ENCODE data around the gene SLC6A6.
"Not testable (repeated sequence)": the region's sequence is repeated elsewhere in the genome, so short reads cannot be mapped to it uniquely, and the experiment has no call there.

Gene SLC6A6

DNA sequence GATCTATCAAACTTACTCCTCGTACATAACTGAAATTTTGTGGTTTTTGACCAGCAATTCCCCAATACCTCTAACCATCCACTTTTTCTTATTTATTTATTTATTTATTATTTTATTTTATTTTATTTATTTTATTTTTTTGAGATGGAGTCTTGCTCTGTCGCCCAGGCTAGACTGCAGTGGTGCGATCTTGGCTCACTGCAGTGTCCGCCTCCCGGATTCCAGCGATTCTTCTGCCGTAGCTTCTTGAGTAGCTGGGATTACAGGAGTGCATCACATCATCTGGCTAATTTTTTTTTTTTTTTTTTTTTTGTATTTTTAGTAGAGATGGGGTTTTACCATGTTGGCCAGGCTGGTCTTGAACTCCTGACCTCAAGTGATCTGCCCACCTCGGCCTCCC lies 35.3 kb downstream of the SLC6A6 start:
- DNase-seq (ENCODE audit: low spot score): not testable (repeated sequence)

DNA sequence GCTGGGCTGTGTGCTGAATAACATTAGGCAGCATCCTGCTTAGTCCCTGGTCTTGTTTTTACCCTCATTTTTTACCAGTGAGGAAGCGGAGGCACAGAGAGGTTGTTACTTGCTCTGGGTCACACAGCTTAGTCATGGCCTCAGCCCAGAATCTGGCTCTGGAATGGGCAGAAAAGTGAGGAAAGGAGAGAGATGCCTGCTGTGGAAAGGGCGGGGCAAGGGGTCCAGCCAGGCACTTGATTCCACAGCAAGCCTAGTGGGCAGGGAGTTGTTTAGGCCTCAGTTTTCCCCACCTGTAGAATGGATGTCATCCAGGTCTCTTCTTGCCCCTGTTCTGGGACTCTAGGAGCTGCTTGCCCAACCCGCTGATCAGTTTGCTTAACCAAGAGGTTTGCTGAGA lies 35.9 kb downstream of the SLC6A6 start:
- no peak for DNase-seq (ENCODE audit: low spot score)

DNA sequence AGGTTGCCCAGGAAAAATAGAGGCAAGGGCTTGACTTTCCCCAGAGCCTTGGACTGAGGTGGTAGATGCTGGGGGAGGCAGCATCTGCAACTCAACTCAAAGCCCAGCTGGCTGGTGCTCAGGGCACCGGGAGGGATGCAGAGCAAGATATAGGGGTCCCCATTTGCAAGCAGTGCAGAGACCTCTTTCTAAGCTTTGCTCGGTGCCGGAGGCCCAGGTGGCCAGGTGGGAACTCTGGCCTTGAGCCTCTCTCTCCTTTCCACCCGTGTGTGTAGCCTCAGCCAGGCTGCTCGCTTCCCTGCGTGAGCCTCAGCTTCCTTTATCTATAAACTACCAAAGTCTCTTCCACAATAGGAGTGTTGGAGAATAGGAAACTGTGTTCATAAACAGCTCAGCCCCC lies 36.5 kb downstream of the SLC6A6 start:
- DNase-seq (ENCODE audit: low spot score): no peak

DNA sequence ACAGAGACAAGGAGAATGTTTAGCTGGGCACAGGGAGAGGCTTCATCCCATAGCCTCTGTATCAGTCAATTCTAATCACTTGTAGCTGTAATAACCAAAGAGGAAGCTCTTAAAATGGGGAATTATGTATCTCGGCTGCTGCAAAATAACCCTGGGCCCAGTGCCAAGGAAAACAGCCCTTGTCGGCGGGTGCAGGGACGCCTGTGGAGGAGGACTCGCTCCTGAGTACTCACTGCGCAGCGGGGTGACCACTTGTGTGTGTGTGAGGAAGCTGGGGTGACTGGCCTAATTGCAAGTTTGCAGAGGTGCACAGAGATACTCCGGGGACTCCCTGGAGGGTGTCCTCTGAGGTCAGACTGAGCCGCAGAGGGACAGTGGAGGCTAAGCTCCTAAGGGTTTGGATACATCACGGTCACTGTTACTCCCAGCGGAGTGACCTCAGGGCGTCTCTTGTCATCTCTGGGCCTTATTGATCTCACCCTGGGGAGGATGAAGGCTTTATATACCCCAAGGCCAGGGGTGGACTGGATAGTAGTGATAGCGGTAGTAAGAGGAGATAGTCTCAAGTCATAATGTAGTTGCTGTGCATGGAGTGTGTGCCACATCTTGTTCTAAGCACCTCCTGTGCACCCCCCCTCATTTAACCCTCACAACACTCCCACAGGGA lies 37.2 kb downstream of the SLC6A6 start:
- DNase-seq (ENCODE audit: low spot score): no peak

DNA sequence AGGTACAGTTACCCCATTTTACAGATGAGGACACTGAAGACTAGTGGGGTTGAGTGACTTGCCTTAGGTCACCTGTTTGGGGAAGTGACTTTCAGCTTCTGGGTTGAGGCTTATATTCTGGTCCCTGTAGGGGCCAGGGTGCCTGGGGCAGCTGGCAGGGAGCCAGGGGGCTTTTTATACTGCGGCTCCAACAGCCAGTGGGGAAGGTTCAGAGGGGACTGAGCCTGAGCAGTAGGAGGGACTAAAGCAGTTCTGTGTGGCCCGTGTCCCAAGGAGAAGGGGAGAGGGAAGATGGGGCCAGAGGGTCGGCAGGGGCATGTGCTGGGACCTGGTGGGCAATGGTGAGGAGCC lies 37.7 kb downstream of the SLC6A6 start:
- no peak for DNase-seq (ENCODE audit: low spot score)

DNA sequence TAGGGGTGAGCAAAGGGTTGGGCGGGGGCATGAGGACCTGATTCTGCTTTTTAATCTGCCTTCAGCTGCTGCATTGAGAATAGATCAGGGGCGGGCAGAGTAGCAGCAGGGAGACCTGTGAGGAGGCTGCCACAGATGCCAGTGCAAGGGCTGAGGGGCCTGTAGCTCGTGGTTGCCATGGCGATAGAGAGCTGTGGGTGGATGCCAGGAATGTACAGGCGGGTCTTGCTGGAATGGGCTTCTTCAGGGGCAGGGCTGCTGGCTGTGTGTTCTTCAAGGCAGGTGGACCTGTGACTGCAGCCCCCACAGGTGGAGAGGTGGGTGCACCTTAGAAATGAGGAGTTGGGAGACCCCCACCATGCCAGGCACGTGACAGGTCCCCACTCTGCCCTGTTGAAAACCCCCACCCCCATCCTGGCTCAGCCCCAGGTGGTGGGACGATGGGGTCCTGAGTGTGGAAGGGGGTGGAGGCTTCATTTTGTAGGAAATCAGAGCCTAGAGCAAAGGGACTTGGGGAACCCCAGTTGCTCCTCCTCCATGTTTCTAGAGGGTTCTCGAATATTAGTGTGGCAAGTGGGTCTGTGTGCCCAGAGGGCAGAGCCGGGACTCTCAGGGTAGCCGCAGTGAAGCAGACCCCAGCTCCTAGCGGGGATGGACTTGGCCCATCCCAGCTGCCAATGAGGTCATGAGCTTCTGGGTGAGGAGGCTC lies 38.3 kb downstream of the SLC6A6 start:
- DNase-seq (ENCODE audit: low spot score): peak; percentile 75

DNA sequence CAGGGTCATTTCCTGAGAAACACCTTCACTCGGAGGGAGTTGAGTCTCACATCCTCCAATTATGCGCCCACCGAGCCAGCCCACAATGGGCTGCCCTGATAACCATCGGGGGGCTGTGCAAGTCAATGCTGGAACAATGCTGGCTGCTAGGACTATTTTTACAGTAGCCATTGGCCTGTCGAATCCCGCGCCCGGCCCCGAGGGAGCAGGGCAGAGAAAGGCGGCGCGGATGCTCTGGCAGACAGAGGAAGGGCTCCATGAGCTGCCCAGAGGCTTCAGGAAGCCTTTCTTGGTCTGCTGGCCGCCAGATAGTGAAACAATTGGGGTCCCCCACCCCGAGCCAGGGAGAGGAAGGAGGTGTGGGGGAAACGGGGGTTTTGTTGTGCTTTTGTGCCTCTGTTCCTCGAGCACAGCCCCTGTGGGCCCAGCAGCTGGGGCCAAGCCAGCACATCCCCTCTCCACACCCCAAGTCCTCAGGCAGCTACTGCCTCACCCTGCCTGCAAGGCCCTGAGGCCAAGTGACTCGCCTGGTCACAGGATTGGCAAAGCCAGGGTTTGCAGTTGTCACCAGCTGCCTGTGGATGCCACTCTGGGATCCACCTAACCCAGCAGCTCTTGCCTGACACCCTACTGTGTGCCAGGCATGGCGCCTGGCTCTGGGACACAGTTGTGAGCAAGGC lies 39.0 kb downstream of the SLC6A6 start:
- DNase-seq (ENCODE audit: low spot score): no peak

DNA sequence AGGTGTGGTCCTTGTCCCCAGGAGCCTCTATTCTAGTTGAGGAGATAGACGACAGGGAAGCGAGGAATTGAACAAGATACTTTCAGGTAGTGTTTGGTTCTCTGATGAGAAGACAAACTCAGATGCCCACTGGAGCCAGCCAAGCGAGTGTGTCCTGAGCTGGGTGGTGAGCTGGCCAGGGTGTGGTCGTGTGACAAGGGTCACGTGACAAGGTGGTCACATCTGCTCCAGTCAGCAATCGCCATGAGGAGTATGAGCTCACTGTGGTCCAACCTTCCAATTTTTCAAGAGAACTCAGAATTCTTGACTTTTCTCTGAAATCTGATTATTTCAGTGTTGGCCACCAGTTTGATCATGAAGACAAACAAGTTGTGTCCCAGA lies 39.5 kb downstream of the SLC6A6 start:
- DNase-seq (ENCODE audit: low spot score): no peak

DNA sequence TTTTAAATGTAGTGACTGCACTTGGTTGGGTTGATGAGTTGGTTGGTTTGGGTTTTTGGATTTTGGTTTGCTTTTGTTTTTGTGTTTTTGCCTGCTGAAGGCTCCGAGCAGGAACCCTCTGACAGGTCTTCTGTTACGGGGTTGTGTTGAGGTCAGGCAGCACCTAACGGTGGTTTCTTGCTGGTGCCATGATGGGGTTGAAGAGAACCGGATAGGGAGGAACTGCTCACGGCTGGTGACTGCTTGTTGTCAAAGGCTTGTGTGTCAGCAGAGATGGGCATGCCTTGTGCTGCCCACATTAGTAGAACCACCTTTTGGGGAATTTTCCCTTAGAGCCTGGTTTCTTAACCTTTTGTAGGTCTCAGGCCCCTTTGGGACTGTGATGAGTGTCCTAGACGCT lies 42.0 kb downstream of the SLC6A6 start:
- no peak for DNase-seq (ENCODE audit: low spot score)

DNA sequence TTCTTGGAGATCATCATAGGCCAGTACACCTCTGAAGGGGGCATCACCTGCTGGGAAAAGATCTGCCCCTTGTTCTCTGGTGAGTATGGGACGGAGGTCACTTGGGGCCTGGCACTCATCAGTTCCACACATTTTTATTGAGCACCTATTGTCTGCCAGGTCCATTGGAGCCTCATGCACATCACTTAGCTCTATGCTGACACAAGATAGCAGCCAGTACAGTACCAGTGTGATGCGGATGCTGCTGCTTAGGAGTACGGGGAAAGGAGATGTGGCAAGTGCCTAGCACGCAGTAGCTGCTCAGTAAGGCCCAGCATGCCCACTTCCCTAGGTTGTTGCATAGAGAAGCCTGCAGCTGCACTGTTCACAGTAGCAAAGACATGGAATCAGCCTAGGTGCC lies 43.4 kb downstream of the SLC6A6 start:
- DNase-seq (ENCODE audit: low spot score): no peak

DNA sequence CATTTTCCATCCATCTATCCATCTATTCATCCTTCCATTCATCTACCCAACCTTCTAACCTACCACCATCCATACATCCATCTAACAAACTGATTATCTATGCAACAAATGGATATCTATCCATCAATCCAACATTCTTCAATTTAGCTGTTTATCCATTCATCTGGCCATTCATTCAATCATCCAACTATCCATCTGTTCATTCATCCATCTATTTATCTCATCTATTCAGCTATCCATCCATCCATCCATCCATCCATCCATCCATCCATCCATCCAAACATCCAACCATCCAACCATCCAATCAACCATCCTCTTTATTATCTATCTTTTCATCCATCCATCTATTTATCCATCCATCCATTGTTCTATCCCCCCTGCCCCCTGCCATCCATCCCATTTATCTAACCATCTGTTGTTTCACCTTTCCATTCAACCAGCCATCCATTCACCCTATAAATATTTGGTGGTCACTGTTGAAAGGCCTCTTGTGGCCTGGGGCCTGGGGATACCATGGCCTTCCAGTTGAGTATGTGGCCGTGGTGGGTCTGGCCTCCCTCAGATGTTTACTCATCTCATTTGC lies 44.7 kb downstream of the SLC6A6 start:
- DNase-seq (ENCODE audit: low spot score): no peak

DNA sequence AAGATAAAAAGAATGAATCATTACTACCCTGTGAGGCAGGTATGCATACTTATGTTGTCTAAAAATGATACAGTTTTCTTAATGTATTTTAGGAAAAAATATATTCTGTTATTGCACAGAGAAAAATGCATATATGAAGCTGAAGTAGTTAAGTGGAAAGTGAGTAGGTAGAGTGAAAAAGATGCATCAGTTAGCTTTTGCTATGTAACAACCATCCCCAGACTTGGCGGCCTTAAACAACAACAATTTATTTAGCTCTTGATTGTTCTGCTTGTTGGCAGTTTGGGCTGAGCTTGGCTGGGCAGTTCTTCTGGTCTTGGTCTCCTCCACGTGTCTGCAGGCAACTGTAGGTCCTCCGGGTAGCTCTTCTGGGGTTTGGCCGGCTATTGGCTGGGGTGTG lies 45.7 kb downstream of the SLC6A6 start:
- no peak for DNase-seq (ENCODE audit: low spot score)

DNA sequence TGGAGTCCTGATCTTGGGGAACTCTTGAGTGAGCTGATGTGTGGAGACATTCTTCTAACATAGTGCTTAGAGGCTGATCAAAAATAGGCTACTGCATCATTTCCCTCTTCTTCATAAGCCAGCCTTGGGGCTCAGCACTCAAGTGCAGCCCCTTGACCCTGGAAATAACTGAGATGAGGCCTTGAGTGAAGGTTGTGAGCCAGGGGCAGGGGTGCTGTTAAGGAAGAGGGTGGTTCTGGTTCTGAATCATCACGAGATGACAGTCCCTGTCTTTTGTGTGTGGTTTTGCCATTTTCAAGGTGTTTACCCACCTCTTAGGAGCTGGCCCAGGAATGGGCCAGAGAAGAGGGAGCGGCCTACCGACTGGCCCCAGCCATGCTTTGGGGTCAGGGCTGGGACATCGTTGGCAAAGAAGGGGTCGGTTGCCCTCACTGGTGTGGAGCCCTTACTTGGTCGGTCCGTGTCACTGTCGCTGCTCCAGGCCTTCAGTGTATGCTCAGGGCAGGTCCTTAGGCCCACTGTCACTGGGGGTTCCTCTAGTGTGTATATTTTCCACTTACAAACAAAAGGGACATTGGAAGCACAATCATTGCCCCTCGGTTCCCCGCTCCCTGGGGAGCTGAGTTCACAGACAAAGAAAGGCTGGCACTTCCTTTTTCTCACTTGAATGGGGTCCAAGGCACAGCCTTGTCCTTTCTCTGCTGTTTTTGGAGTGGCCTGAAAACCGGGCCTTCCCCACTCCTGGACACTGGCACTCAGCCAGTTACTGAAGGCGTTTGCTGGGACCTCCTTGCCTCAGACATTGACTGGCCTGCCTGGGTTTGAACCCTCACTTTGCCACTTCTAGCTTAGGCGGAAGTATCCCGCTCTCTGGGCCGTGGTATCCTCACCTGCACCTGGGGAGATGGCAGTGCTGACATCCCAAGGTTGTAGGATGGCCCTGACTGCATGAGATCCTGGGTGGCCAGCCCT lies 46.6 kb downstream of the SLC6A6 start:
- no peak for DNase-seq (ENCODE audit: low spot score)

DNA sequence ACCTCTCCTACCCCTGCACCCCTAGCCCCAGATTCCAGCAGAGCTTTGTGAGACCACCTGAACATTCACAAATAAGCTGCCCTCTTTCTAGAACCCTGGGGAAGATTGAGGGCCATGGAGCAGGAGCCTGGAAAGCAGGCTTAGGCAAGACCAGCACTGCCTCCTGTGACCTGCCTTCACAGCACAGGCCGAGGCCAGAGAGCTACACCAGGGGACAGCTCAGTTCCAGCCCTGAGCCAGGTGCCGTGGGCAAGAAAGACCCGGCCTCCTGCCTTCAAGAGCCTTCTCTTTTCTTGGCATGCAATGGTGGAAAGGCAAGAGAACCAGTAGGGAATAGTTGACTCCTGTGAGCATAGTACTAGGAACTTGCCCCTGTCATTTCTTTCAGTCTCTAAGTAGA lies 48.1 kb downstream of the SLC6A6 start:
- no peak for DNase-seq (ENCODE audit: low spot score)

DNA sequence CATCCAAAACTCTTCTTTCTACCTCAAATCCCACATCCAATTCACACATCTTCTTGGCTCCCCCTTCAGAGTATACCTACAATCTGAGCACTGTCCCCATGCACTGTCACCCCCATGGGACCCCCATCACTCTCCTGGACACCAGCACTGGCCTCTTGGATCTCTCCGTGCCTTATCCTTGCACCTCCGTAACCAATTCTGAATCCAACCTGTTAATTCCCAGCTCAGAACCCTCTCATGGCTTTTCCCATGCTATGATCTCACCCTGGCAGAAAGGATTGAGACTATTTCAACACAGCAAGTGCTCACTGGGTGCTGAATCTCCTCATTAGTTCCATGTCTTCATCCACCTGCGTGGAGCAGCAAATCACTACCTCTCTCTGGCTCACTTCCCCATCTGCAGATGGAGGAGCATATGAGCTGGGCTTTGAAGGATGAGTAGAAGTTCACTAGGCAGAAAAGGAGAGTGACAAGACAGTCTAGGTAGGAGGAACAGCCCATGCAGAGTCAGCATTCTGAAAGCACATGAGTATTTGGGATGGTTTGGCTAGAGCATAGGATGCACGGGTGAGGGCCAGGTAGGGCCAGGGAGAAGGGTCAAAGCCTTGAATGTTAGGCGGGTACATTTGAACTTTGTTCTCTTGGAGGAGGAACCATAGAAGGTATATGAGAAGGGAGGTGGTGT lies 48.7 kb downstream of the SLC6A6 start:
- no peak for DNase-seq (ENCODE audit: low spot score)

DNA sequence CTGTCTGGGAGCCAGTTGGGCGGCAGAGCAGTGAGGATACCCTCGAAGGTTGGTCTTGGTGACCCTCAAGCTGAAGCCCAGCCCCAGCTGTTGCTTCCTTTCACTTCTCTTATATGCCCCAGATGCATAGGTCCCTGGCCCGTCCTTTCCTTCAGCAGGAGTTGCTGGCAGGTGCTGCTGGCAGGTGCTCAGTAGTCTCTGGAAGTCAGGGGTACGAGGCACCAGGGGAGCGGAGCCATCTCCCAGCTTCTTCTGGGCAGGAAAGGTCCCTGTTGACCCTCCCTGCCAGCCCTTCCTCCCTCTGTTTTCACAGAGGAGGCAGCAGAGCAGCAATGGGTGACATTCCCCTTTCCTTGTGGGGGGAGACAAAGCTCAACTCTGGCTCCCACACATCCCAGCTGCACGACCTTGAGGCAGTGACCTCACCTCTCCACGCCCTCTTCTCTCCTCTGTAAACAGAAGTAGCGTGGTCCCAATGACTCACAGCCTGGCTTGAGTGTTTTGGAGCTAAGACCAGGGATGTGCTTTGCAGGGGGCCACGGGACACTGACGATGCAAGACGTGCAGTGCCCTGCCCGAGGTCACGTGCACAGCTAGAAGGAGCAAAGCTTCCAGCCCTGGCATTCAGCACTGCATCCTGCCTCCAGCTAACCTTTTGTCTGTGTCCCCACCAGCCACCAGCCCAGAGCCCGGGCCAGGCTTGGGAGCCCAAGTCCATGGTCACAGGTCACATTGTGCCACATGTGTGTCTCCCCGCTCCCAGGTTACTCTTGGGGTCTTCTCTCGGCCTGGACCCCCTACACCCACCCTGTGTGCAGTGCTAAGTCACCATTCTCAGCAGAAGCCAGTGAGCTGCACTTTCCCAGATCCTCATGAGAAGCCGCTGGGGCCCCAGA lies 49.7 kb downstream of the SLC6A6 start:
- no peak for DNase-seq (ENCODE audit: low spot score)

DNA sequence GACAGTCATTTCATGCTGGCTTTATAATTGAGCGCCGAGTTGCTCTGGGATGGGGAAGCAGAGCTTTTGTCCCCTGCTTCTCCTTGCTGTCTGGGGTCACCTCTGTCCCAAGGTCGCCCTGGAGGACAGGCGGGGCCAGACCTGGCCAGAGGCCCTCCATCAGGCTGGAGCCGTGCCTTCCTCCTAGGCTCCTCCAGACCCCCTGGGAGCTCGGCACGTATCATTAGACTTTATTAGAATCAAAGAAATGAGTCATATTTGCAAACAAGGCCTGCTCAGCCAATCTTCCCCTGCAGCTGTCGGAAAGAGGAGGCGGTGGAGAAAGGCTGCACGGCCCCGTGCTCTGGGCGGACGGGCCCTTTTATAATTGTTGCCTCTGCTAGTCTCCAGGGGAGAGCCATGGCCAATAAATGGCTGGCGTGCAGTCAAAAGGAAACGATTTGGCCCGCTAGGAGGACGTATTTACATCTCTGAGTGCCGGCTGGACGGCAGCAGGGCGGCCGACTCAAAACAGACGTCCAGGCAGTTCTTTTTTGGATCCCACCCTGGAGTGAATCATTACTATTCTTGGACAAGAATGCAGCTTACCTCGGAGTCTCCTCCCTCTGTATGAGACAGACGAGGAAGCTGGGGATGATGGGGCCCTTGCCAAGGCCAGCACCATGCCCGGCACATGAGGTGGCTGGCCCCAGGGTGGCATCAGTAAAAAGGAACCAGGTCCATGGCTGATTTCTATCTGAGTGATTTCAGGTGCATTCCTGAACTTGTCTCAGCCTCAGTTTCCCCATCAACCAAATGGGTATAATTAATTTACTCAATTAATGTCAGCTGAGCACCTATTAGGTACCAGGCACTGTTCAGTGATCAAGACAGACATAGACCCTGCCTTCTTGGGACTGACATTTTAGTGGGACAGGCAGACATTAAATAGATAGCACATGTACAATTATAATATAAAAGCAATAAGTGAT lies 50.6 kb downstream of the SLC6A6 start:
- no peak for DNase-seq (ENCODE audit: low spot score)

DNA sequence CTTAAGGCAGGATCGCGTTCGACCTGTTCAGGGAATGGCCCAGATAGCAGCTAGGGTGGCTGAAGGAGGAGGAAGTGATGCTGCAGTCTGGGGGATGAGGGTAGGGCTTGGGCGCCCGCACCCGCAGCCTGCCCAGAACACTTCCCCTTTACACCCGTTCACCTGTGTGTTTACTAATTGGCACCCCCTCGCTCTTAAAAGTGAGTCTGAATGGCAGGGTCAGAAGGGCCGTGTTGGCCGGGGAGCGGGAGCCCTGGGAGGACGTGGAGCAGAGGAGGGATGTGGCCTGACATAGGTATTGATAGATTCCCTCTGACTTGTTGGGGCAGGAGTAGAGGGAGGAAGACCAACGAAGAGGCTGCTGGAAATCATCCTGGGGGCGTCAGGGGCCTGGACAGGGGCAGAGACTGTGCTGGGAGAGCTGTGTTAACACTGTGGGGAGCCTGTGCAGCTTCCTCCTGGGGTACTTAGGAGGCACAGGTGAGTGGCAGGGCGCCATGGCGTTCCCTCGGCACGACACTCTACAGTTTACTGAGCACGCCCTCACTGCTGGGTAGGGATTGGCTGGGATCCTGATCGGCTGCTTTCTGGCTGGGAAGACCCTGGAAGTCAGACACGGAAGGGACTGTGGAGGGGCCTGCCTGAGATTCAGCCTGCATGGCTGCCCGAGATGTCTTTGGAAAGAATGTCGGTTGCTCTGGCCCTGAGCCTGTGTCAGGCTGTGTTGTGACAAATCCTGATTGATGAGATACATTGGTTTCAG lies 51.7 kb downstream of the SLC6A6 start:
- no peak for DNase-seq (ENCODE audit: low spot score)

Data from ecto neural progenitor cell (in vitro differentiated cells).